ENCODE results near the gene ABAT. TPM values are rescaled to one million over a fixed set of nuclear protein-coding genes. Genes with fewer than 3 reads are reported as not detected.
"Not testable (repeated sequence)": the region's sequence is repeated elsewhere in the genome, so short reads cannot be mapped to it uniquely, and the experiment has no call there.

The ABAT gene
- total RNA-seq, 1 donor: 3.5 TPM

- no peak for DNase-seq (ENCODE audit: low read depth)
- H3K4me3 ChIP-seq (ENCODE audit: low read depth, low read length): no peak overlapping the region
- no peak for TF ChIP-seq CTCF (IDR thresholded peaks at IDR 0.05; ENCODE audit: insufficient read depth, low read depth, low read length)
Measured at GRCh38 chr16:8648877-8649276, 25.5 kb upstream of the ABAT start.

- TF ChIP-seq CTCF (IDR thresholded peaks at IDR 0.05; ENCODE audit: insufficient read depth, low read depth, low read length): no peak
- H3K4me3 ChIP-seq (ENCODE audit: low read depth, low read length): no peak overlapping the region
- no peak for DNase-seq (ENCODE audit: low read depth)
Measured at GRCh38 chr16:8649829-8650554, 24.4 kb upstream of the ABAT start.

GRCh38 chr16:8651958-8652357 lies 22.5 kb upstream of the ABAT start:
- H3K4me3 ChIP-seq (ENCODE audit: low read depth, low read length): not testable (repeated sequence)
- DNase-seq (ENCODE audit: low read depth): peak; percentile 15
- TF ChIP-seq CTCF (IDR thresholded peaks at IDR 0.05; ENCODE audit: insufficient read depth, low read depth, low read length): peak; percentile 48

GRCh38 chr16:8655184-8655717 lies 19.2 kb upstream of the ABAT start:
- peak; percentile 33 for DNase-seq (ENCODE audit: low read depth)
- TF ChIP-seq CTCF (IDR thresholded peaks at IDR 0.05; ENCODE audit: insufficient read depth, low read depth, low read length): peak; percentile 64
- no peak overlapping the region for H3K4me3 ChIP-seq (ENCODE audit: low read depth, low read length)

GRCh38 chr16:8656376-8656775 lies 18.0 kb upstream of the ABAT start:
- no peak overlapping the region for H3K4me3 ChIP-seq (ENCODE audit: low read depth, low read length)
- DNase-seq (ENCODE audit: low read depth): no peak
- no peak for TF ChIP-seq CTCF (IDR thresholded peaks at IDR 0.05; ENCODE audit: insufficient read depth, low read depth, low read length)

GRCh38 chr16:8660841-8661301 lies 13.5 kb upstream of the ABAT start:
- TF ChIP-seq CTCF (IDR thresholded peaks at IDR 0.05; ENCODE audit: insufficient read depth, low read depth, low read length): peak; percentile 84
- no peak overlapping the region for H3K4me3 ChIP-seq (ENCODE audit: low read depth, low read length)
- peak; percentile 50 for DNase-seq (ENCODE audit: low read depth)

All from fibroblast of villous mesenchyme (primary cell).